ENCODE data around the gene CYSRT1. TPM values are rescaled to one million over a fixed set of nuclear protein-coding genes. Genes with fewer than 3 reads are reported as not detected.

CYSRT1 gene
- total and polyA plus RNA-seq, 2 donors (not counting 1 experiment from before 2014, with no cell fraction given): 0.19 to 0.66 TPM

DNA sequence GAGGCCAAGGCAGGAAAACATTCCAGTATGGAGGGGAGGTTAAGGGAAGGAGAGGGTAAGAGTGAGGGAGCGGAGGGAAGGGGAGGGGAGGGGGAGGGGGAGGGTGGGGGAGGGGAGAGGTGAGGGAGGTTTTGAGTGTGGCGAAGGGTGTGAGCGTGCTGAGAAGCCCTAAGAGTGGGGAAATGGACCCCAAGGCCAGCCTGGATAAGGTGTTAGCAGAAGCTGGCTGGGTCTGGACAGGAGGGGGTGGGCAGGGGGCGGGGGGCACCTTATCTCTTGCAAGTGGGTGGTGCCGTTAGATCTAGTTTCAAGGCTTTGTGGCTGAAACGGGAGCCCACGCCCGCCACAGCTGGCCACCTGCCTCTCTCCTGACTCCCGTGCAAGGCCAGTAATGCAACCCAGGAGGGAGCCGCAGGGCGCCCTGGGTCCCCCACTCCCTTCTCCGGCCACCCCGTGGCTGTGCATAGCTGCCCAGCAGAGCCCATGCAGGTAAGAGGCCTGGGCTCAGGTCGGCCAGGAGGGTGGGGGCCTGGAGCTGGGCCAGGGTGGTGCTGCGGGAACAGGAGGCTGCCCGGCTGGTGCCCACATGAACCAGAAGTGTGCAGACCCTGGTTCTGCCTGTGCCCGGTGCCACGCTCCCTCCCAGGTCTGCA, 3.0 kb downstream of the CYSRT1 start:
- Histone ChIP-seq H3K4me2 (ENCODE audit: extremely low read depth, insufficient read depth, low read length) (no peak overlapping the region), H3K27ac (ENCODE audit: insufficient read depth, low read length) (no peak overlapping the region), H3K27me3 (ENCODE audit: control insufficient read depth, insufficient read depth, low read length) (no peaks in the 10 kb centered on the region), H3K9ac (ENCODE audit: insufficient read depth, low read length) (no peak overlapping the region), H2AFZ (ENCODE audit: low read length) (no peak overlapping the region), H3K79me2 (ENCODE audit: control insufficient read depth, insufficient read depth, low read length) (no peaks in the 10 kb centered on the region), H3K9me3 (ENCODE audit: control insufficient read depth, insufficient read depth, low read depth, low read length) (no peaks in the 10 kb centered on the region), H4K20me1 (ENCODE audit: control insufficient read depth, extremely low read depth, insufficient read depth, low read length) (no peaks in the 10 kb centered on the region), H3K4me3 (replicated peaks in 1 of 4; ENCODE audit: control extremely low read depth in 1 of 4, insufficient read depth in 1 of 4, low read depth in 3 of 4, low read length in 4 of 4) (no peak overlapping the region), H3K4me1 (ENCODE audit: control insufficient read depth, extremely low read depth, insufficient read depth, low read length) (peaks cover 1% of the 10 kb centered on the region), H3K36me3 (ENCODE audit: control insufficient read depth, insufficient read depth, low read length) (no peaks in the 10 kb centered on the region)
- DNase-seq (ENCODE audit: low read depth in 2 of 2): no peak
- TF ChIP-seq EZH2 (IDR thresholded peaks at IDR 0.05; ENCODE audit: low read length, missing control alignments): no peak
- TF ChIP-seq, protein P1, sequence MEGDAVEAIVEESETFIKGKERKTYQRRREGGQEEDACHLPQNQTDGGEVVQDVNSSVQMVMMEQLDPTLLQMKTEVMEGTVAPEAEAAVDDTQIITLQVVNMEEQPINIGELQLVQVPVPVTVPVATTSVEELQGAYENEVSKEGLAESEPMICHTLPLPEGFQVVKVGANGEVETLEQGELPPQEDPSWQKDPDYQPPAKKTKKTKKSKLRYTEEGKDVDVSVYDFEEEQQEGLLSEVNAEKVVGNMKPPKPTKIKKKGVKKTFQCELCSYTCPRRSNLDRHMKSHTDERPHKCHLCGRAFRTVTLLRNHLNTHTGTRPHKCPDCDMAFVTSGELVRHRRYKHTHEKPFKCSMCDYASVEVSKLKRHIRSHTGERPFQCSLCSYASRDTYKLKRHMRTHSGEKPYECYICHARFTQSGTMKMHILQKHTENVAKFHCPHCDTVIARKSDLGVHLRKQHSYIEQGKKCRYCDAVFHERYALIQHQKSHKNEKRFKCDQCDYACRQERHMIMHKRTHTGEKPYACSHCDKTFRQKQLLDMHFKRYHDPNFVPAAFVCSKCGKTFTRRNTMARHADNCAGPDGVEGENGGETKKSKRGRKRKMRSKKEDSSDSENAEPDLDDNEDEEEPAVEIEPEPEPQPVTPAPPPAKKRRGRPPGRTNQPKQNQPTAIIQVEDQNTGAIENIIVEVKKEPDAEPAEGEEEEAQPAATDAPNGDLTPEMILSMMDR (conservative IDR thresholded peaks at IDR 0.05 in 1 of 2, IDR thresholded peaks at IDR 0.05 in 1 of 2; ENCODE audit: low read depth in 1 of 2, low read length in 2 of 2): no peak

DNA sequence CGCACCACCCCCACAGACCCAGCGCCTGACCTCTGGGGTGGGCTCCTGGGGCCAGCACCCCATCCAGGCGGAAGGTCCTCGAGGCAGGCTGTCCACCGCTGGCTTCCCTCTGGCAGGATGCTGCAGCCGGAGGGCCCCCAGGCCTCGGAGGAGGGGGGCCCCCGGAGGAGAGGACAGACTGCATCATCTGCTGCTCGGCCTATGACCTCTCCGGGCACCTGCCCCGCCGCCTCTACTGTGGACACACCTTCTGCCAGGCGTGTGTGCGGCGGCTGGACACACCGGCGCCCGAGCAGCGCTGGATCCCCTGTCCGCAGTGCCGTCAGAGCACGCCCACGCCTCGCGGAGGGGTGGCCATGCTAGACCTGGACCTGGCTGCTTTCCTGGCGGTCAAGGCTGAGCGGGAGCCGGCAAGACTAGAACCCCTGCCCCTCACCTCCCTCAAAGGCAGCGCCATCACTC, 3.6 kb downstream of the CYSRT1 start:
- Histone ChIP-seq H3K36me3 (ENCODE audit: control insufficient read depth, insufficient read depth, low read length) (no peaks in the 10 kb centered on the region), H3K4me3 (replicated peaks in 1 of 4; ENCODE audit: control extremely low read depth in 1 of 4, insufficient read depth in 1 of 4, low read depth in 3 of 4, low read length in 4 of 4) (no peak overlapping the region), H3K27ac (ENCODE audit: insufficient read depth, low read length) (no peak overlapping the region), H3K4me2 (ENCODE audit: extremely low read depth, insufficient read depth, low read length) (no peak overlapping the region), H3K9me3 (ENCODE audit: control insufficient read depth, insufficient read depth, low read depth, low read length) (no peaks in the 10 kb centered on the region), H4K20me1 (ENCODE audit: control insufficient read depth, extremely low read depth, insufficient read depth, low read length) (no peaks in the 10 kb centered on the region), H3K4me1 (ENCODE audit: control insufficient read depth, extremely low read depth, insufficient read depth, low read length) (no peaks in the 10 kb centered on the region), H3K9ac (ENCODE audit: insufficient read depth, low read length) (no peak overlapping the region), H2AFZ (ENCODE audit: low read length) (no peak overlapping the region), H3K79me2 (ENCODE audit: control insufficient read depth, insufficient read depth, low read length) (no peaks in the 10 kb centered on the region), H3K27me3 (ENCODE audit: control insufficient read depth, insufficient read depth, low read length) (no peaks in the 10 kb centered on the region)
- TF ChIP-seq, protein P1 (conservative IDR thresholded peaks at IDR 0.05 in 1 of 2, IDR thresholded peaks at IDR 0.05 in 1 of 2; ENCODE audit: low read depth in 1 of 2, low read length in 2 of 2): no peak
- no peak for TF ChIP-seq EZH2 (IDR thresholded peaks at IDR 0.05; ENCODE audit: low read length, missing control alignments)
- DNase-seq (ENCODE audit: low read depth in 2 of 2): no peak

DNA sequence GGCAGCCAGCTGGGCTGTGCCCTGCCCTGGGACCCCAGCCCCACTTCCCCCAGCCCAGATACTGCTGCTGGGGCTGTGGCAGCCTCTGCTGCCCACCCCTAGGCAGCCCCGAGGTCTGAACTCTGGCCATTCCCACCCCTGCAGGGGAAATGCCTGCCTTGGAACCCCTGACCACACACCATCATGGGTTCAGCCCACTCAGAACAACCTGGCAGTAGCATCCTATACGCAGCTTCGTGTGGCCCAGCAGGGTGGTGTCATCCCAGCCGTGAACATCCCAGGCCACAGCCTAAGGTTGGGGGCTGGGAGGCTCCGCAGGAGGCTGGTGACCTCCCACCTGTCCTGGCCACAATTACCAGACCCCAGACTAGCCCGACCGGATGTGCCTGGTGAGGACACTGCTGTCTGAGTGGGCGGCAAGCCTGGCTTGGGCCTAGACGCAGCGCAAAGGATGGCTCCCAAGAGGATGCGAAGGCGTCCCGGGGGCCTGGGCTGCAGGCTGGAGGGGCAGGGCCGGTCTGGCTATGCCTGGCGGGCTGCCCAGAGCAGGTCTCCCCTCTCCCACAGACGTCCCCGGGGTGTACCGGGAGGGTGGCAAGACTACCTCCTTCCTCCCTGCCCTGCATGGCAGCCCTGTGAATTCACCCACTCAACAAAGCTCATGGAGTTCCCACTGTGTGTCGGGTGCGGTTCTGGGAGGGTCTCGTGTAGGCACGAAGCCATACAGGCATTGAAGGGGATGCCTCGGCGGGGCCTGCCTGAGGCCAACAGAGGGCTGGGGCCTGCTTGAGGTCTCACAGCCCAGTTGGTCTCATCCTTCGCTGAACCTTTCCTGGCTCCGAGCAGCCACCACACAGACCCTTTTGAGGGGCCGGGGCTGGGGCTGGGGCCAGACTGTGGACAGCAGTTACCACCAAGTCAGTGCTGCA, 4.3 kb downstream of the CYSRT1 start:
- Histone ChIP-seq H3K36me3 (ENCODE audit: control insufficient read depth, insufficient read depth, low read length) (no peaks in the 10 kb centered on the region), H2AFZ (ENCODE audit: low read length) (no peak overlapping the region), H3K4me3 (replicated peaks in 1 of 4; ENCODE audit: control extremely low read depth in 1 of 4, insufficient read depth in 1 of 4, low read depth in 3 of 4, low read length in 4 of 4) (no peak overlapping the region), H4K20me1 (ENCODE audit: control insufficient read depth, extremely low read depth, insufficient read depth, low read length) (no peaks in the 10 kb centered on the region), H3K9ac (ENCODE audit: insufficient read depth, low read length) (no peak overlapping the region), H3K4me2 (ENCODE audit: extremely low read depth, insufficient read depth, low read length) (no peak overlapping the region), H3K9me3 (ENCODE audit: control insufficient read depth, insufficient read depth, low read depth, low read length) (no peaks in the 10 kb centered on the region), H3K79me2 (ENCODE audit: control insufficient read depth, insufficient read depth, low read length) (no peaks in the 10 kb centered on the region), H3K27me3 (ENCODE audit: control insufficient read depth, insufficient read depth, low read length) (no peaks in the 10 kb centered on the region), H3K27ac (ENCODE audit: insufficient read depth, low read length) (no peak overlapping the region), H3K4me1 (ENCODE audit: control insufficient read depth, extremely low read depth, insufficient read depth, low read length) (no peaks in the 10 kb centered on the region)
- no peak for DNase-seq (ENCODE audit: low read depth in 2 of 2)
- TF ChIP-seq, protein P1 (conservative IDR thresholded peaks at IDR 0.05 in 1 of 2, IDR thresholded peaks at IDR 0.05 in 1 of 2; ENCODE audit: low read depth in 1 of 2, low read length in 2 of 2): no peak
- no peak for TF ChIP-seq EZH2 (IDR thresholded peaks at IDR 0.05; ENCODE audit: low read length, missing control alignments)

Data from fibroblast of lung (primary cell).